ENCODE results near the gene PRKX.
"Not testable (repeated sequence)": the region's sequence is repeated elsewhere in the genome, so short reads cannot be mapped to it uniquely, and the experiment has no call there.

DNA sequence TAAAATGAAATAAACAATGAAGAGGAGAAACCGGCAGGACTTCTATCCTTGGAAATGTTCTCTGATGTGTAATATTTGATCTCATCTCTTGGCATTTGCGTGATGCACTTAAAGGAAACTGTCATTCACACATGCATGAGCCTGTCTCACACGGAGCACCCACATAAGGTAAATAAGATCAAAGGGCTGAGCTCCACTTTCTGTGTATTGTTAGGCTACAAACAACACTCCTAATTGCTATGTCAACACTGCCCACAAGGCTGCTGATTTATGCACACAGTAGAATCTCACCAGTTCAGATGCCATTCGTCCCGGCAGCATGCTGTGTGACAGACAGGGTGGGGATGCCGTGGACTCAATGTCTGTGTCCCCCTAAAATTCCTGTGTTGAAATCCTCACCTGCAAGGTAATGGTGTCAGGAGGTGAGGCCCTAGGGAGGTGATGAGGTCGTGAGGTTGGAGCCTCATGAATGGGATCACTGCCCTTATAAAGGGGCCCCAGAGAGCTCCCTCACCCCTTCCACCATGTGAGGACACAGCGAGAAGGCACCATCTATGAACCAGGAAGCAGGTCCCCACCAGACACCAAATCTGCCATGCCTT is 5.7 kb downstream of the PRKX start:
- TF ChIP-seq, protein P1, sequence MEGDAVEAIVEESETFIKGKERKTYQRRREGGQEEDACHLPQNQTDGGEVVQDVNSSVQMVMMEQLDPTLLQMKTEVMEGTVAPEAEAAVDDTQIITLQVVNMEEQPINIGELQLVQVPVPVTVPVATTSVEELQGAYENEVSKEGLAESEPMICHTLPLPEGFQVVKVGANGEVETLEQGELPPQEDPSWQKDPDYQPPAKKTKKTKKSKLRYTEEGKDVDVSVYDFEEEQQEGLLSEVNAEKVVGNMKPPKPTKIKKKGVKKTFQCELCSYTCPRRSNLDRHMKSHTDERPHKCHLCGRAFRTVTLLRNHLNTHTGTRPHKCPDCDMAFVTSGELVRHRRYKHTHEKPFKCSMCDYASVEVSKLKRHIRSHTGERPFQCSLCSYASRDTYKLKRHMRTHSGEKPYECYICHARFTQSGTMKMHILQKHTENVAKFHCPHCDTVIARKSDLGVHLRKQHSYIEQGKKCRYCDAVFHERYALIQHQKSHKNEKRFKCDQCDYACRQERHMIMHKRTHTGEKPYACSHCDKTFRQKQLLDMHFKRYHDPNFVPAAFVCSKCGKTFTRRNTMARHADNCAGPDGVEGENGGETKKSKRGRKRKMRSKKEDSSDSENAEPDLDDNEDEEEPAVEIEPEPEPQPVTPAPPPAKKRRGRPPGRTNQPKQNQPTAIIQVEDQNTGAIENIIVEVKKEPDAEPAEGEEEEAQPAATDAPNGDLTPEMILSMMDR (IDR thresholded peaks at IDR 0.05): not testable (repeated sequence)
- TF ChIP-seq POLR2A (IDR thresholded peaks at IDR 0.05); EP300 (IDR thresholded peaks at IDR 0.05; ENCODE audit: low read depth): not testable (repeated sequence)

All from transverse colon (tissue), 3 donors.